GM12878 (cell line): ENCODE measurements around the gene AMBP. TPM values are rescaled to one million over a fixed set of nuclear protein-coding genes. Genes with fewer than 3 reads are reported as not detected.

Source experiments
- ATAC-seq: fragments of 200-7000 bp; cut with Tn5 transposase; 3 replicates; pipeline ENCODE4 v1.9.1; 2020; ENCODE audit warnings: mild to moderate bottlenecking, moderate library complexity
- BruUV-seq: library from RNA; stranded (reverse); fragments of 400-500 nt; replicated peaks from 2 replicates; lab custom pipeline; 2021; lab: Mats Ljungman, UMichigan
- CTCF ChIA-PET: fragments of 300-600 bp; sonication (Branson Sonifier 250); formaldehyde crosslinking; extraction: SDS; loops from one replicate; lab custom pipeline; 2021; ENCODE audit warnings: inconsistent platforms; lab: Yijun Ruan, JAX
- POLR2A ChIA-PET: fragments of 350-600 bp; formaldehyde crosslinking; extraction: SDS; loops from one replicate; lab custom pipeline; 2021; ENCODE audit warnings: inconsistent platforms; lab: Charles Lee
- RAD21 ChIA-PET: fragments of 300-600 bp; sonication (Branson Sonifier 250); formaldehyde crosslinking; loops from one replicate; lab custom pipeline; 2023; ENCODE audit warnings: antibody characterized with exemption; ENCODE audit not compliant: unreplicated experiment; lab: Charles Lee
- SMC1A ChIA-PET: fragments of 300-600 bp; sonication (Branson Sonifier 250); formaldehyde crosslinking; loops from one replicate; lab custom pipeline; 2023; ENCODE audit not compliant: unreplicated experiment, uncharacterized antibody; lab: Charles Lee
- DNase-seq: peaks from one replicate; pipeline ENCODE4 v3.0.0-alpha.2; 2011; ENCODE audit warnings: low read depth, low spot score
- FAIRE-seq: peaks from 3 replicates; lab custom pipeline; 2011; peaks lifted over from hg19 to GRCh38; lab: Jason Lieb, UNC
- H2AFZ ChIP-seq: 2 replicates; pipeline ENCODE4 v1.6.0; 2011; ENCODE audit warnings: low read depth, low read length, control low read depth; ENCODE audit not compliant: control insufficient read depth
- H3K27ac ChIP-seq: 2 replicates; pipeline ENCODE4 v1.5.1; 2011; ENCODE audit warnings: control low read depth; ENCODE audit not compliant: control insufficient read depth, insufficient read depth
- H3K27me3 ChIP-seq, 2 experiments: replicated peaks in 1 of 2; 2 replicates each; pipeline versions ENCODE4 v1.6.0 to v1.6.1; 2011; ENCODE audit warnings: low read length in 1 of 2; ENCODE audit not compliant: control insufficient read depth in 2 of 2, insufficient read depth in 2 of 2
- H3K36me3 ChIP-seq, 2 experiments: 2 replicates each; pipeline ENCODE4 v1.5.1; 2011; ENCODE audit warnings: low read length in 1 of 2; ENCODE audit not compliant: control insufficient read depth in 2 of 2, insufficient read depth in 2 of 2
- H3K4me1 ChIP-seq: 2 replicates; pipeline ENCODE4 v1.6.1; 2011; ENCODE audit warnings: mild to moderate bottlenecking, low read length, moderate library complexity, mixed read lengths; ENCODE audit not compliant: control insufficient read depth, insufficient read depth
- H3K4me2 ChIP-seq: 2 replicates; pipeline ENCODE4 v1.6.0; 2011; ENCODE audit warnings: control low read depth; ENCODE audit not compliant: control insufficient read depth, insufficient read depth
- H3K4me3 ChIP-seq: fragments of 200-600 bp; sonication (generic); 2 replicates; pipeline ENCODE4 v1.5.1; 2016
- H3K79me2 ChIP-seq: 2 replicates; pipeline ENCODE4 v1.6.0; 2011; ENCODE audit warnings: low read length; ENCODE audit not compliant: control insufficient read depth, insufficient read depth
- H3K9ac ChIP-seq: 2 replicates; pipeline ENCODE4 v1.8.0; 2011; ENCODE audit warnings: low read length, control low read depth, mixed read lengths; ENCODE audit not compliant: control insufficient read depth, insufficient read depth
- H3K9me3 ChIP-seq: replicated peaks from 3 replicates; pipeline ENCODE4 v1.5.1; 2011; ENCODE audit warnings: mild to moderate bottlenecking, low read length; ENCODE audit not compliant: control insufficient read depth, insufficient read depth
- H4K20me1 ChIP-seq: 2 replicates; pipeline ENCODE4 v1.6.0; 2011; ENCODE audit not compliant: control insufficient read depth, insufficient read depth
- EED ChIP-seq: sonication (generic); IDR thresholded peaks from 2 replicates; pipeline ENCODE4 v1.6.1; 2016; ENCODE audit warnings: antibody characterized with exemption, low read depth
- FOXM1 ChIP-seq: IDR thresholded peaks from 2 replicates; pipeline ENCODE4 v1.6.1; 2012; ENCODE audit warnings: low read depth, mild to moderate bottlenecking, inconsistent platforms, low read length, moderate library complexity
- GABPA ChIP-seq: IDR thresholded peaks from 2 replicates; pipeline ENCODE4 v1.6.1; 2014; ENCODE audit warnings: antibody characterized with exemption, low read depth, mild to moderate bottlenecking, inconsistent platforms
- MEF2B ChIP-seq: fragments of 450-650 bp; IDR thresholded peaks from 2 replicates; pipeline ENCODE4 v1.6.1; 2018; ENCODE audit warnings: mild to moderate bottlenecking, moderate library complexity; ENCODE audit not compliant: partially characterized antibody, poor library complexity, severe bottlenecking
- PAX5 ChIP-seq: IDR thresholded peaks from 2 replicates; pipeline ENCODE4 v1.6.1; 2011; ENCODE audit warnings: low read depth, low read length, borderline replicate concordance
- PAX8 ChIP-seq: fragments of 450-650 bp; IDR thresholded peaks from 2 replicates; pipeline ENCODE4 v1.6.1; 2017; ENCODE audit warnings: mild to moderate bottlenecking, moderate library complexity
- PML ChIP-seq: IDR thresholded peaks from 2 replicates; pipeline ENCODE4 v1.6.1; 2012; ENCODE audit warnings: low read length, inconsistent platforms
- RAD21 ChIP-seq: IDR thresholded peaks from 2 replicates; pipeline ENCODE4 v1.6.1; 2011; ENCODE audit warnings: mild to moderate bottlenecking, low read depth, low read length, moderate library complexity; ENCODE audit not compliant: insufficient read depth
- SRF ChIP-seq, 2 experiments: IDR thresholded peaks; 2 replicates each; pipeline ENCODE4 v1.6.1; 2011; ENCODE audit warnings: low read depth in 2 of 2, low read length in 2 of 2, mild to moderate bottlenecking in 1 of 2, moderate library complexity in 1 of 2
- WGBS: methylation state at CpG from one replicate; pipeline ENCODE4 v1.1.6; 2016; ENCODE audit warnings: low lambda C conversion rate; ENCODE audit not compliant: insufficient replicate concordance, insufficient coverage; ENCODE audit errors: missing lambda C conversion rate; 5-methylcytosine and 5-hydroxymethylcytosine counted together
- in situ Hi-C: fragments of 300-500 bp; cut with MboI; formaldehyde crosslinking; loops from 9 replicates; pipeline ENCODE4 v1.14.3; 2018; ENCODE audit warnings: mixed read lengths
- intact Hi-C: fragments of 100-400 bp; cut with micrococcal nuclease; formaldehyde crosslinking; loops from one replicate; pipeline ENCODE4 v1.14.2; 2022; ENCODE audit not compliant: unreplicated experiment
- polyA plus RNA-seq, 11 experiments: library from polyadenylated mRNA; depleted of rRNA in 4 of 11; unstranded in 6 of 11; stranded (reverse) in 5 of 11; fragments of >200 nt; fragmentation: Nextera tagmentation in 4 of 11; fragmentation: Illumina TruSeq in 1 of 11; extraction: Ambion mirVana in 4 of 11; extraction: Trizol in 1 of 11; gene quantifications; 1 replicate in 1 of 11; 2 replicates in 10 of 11; pipeline versions ENCODE4 v1.2.1 to v1.2.3, GENCODE V29; 2011 to 2016; ENCODE audit warnings: inconsistent platforms in 2 of 11, missing spikeins in 2 of 11, low read depth in 1 of 11
- total RNA-seq, 4 experiments: library from RNA; depleted of rRNA in 3 of 4; stranded (reverse); fragments of >200 nt in 3 of 4; fragmentation: Illumina TruSeq in 1 of 4; extraction: Trizol in 1 of 4; gene quantifications; 2 replicates each; pipeline versions ENCODE4 v1.2.1 to v1.2.3, GENCODE V29; 2013 to 2021
- TF ChIP-seq, protein P1 (sequence below): fragments of 450-650 bp; IDR thresholded peaks from 2 replicates; pipeline ENCODE4 v1.6.1; 2018; ENCODE audit warnings: mild to moderate bottlenecking, low read depth, moderate library complexity; ENCODE audit not compliant: partially characterized antibody
- TF ChIP-seq, protein P2 (sequence below): fragments of 450-650 bp; conservative IDR thresholded peaks from 2 replicates; pipeline ENCODE4 v1.6.1; 2017; ENCODE audit warnings: mild to moderate bottlenecking, moderate library complexity

The AMBP gene
- total and polyA plus RNA-seq, 10 of the 15 experiments (the other 5 are each of a cell fraction or from before 2014, with no cell fraction given): 0.11 to 2.3 (median 0.18) TPM; not detected in 7

- TF ChIP-seq, protein P1, sequence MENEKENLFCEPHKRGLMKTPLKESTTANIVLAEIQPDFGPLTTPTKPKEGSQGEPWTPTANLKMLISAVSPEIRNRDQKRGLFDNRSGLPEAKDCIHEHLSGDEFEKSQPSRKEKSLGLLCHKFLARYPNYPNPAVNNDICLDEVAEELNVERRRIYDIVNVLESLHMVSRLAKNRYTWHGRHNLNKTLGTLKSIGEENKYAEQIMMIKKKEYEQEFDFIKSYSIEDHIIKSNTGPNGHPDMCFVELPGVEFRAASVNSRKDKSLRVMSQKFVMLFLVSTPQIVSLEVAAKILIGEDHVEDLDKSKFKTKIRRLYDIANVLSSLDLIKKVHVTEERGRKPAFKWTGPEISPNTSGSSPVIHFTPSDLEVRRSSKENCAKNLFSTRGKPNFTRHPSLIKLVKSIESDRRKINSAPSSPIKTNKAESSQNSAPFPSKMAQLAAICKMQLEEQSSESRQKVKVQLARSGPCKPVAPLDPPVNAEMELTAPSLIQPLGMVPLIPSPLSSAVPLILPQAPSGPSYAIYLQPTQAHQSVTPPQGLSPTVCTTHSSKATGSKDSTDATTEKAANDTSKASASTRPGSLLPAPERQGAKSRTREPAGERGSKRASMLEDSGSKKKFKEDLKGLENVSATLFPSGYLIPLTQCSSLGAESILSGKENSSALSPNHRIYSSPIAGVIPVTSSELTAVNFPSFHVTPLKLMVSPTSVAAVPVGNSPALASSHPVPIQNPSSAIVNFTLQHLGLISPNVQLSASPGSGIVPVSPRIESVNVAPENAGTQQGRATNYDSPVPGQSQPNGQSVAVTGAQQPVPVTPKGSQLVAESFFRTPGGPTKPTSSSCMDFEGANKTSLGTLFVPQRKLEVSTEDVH: no peak
- TF ChIP-seq, all 136 proteins: peak for 0
These were observed 6.4 kb upstream of the AMBP start (continued) for GRCh38 chr9:114084282-114085073.

DNA sequence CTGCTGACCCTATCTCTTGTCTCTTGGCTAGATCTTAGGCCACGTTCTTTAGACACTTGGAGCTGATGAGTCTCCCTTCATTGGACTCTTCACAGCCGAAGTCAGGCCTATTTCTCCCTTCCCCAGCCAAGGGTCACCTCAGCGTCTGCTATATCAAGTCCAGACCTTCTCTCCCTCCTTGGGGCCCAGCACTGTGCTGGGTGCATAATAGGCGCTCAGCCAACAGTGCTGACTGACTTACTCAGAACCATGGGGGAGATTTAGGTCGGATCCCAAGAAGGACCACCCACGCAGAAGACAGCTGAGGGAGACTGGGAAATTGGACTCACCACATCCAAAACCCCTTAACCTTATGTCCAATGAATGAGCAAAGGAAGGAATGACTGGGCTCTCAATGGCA is 5.6 kb upstream of the AMBP start:
- RAD21 ChIA-PET: interaction anchor here (1.0 to 3.8 kb wide), 2 partner anchors 207 to 215 kb away, joined by 3 to 24 read pairs; no protein-coding TSS in a partner anchor
- DNase-seq (no peak), FAIRE-seq (no peak), ATAC-seq (no peak)
- no TSS peak for BruUV-seq
- Histone ChIP-seq H3K36me3 (no peaks in the 10 kb centered on the region), H3K4me3 (no peak overlapping the region), H2AFZ (no peak overlapping the region), H3K79me2 (no peaks in the 10 kb centered on the region), H4K20me1 (no peaks in the 10 kb centered on the region), H3K9me3 (no peaks in the 10 kb centered on the region), H3K9ac (no peak overlapping the region), H3K27ac (no peak overlapping the region), H3K4me1 (no peaks in the 10 kb centered on the region), H3K27me3 (peaks cover 0 to 5% of the 10 kb centered on the region in 2 experiments; a peak in 3 of 4 replicates), H3K4me2 (no peak overlapping the region)
- in situ Hi-C loops (loop anchor here (25.0 kb wide), 1 partner anchor 204 kb away; no protein-coding TSS in a partner anchor), intact Hi-C loops (no loop called here)
- SMC1A ChIA-PET: interaction anchor here (0.7 to 2.2 kb wide), 3 partner anchors 23 to 208 kb away, joined by 3 to 8 read pairs (median 7); no protein-coding TSS in a partner anchor
- POLR2A ChIA-PET: no interaction called here
- WGBS: 19% methylated on average over 6 of the region's 6 CpGs
- TF ChIP-seq EED (no peak), SRF (IDR thresholded peaks at IDR 0.05; ENCODE audit: low read depth in 2 of 2, low read length in 2 of 2) (no peak), PAX8 (no peak), FOXM1 (no peak), GABPA (no peak), RAD21 (no peak), PML (no peak), PAX5 (no peak), MEF2B (no peak)
- TF ChIP-seq, protein P2, sequence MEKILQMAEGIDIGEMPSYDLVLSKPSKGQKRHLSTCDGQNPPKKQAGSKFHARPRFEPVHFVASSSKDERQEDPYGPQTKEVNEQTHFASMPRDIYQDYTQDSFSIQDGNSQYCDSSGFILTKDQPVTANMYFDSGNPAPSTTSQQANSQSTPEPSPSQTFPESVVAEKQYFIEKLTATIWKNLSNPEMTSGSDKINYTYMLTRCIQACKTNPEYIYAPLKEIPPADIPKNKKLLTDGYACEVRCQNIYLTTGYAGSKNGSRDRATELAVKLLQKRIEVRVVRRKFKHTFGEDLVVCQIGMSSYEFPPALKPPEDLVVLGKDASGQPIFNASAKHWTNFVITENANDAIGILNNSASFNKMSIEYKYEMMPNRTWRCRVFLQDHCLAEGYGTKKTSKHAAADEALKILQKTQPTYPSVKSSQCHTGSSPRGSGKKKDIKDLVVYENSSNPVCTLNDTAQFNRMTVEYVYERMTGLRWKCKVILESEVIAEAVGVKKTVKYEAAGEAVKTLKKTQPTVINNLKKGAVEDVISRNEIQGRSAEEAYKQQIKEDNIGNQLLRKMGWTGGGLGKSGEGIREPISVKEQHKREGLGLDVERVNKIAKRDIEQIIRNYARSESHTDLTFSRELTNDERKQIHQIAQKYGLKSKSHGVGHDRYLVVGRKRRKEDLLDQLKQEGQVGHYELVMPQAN: no peak
- CTCF ChIA-PET: interaction anchor here (0.8 to 4.3 kb wide), 12 partner anchors 11 to 570 kb away, joined by 3 to 61 read pairs (median 4); partner anchors contain the start of gene COL27A1
